K562 (cell line): ENCODE results near the gene ASPG. TPM values are rescaled to one million over a fixed set of nuclear protein-coding genes. Genes with fewer than 3 reads are reported as not detected.

Experiments used
- ATAC-seq: fragments of 200-7000 bp; cut with Tn5 transposase; 3 replicates; pipeline ENCODE4 v1.9.1; 2020; ENCODE audit warnings: moderate library complexity
- BruUV-seq: library from RNA; stranded (reverse); fragments of 400-500 nt; replicated peaks from 2 replicates; lab custom pipeline; 2021; lab: Mats Ljungman, UMichigan
- CTCF ChIA-PET: fragments of 300-600 bp; formaldehyde crosslinking; extraction: SDS; loops from one replicate; lab custom pipeline; 2021; ENCODE audit warnings: low intra/inter-chr PET ratio; lab: Yijun Ruan, JAX
- POLR2A ChIA-PET: fragments of 300-600, 350-650 bp; sonication (Branson Sonifier 250); formaldehyde crosslinking; extraction: SDS; loops from one replicate; lab custom pipeline; 2021; ENCODE audit warnings: antibody characterized with exemption, inconsistent platforms; lab: Yijun Ruan, JAX
- DNase-seq, 4 experiments: peaks; one replicate each; pipeline versions ENCODE4 v3.0.0 to v3.0.0-alpha.2; 2011 to 2018; ENCODE audit warnings: low spot score in 3 of 4, mixed read lengths in 3 of 4; ENCODE audit errors: extremely low read depth in 1 of 4
- FAIRE-seq: peaks from 2 replicates; lab custom pipeline; 2011; peaks lifted over from hg19 to GRCh38; lab: Jason Lieb, UNC
- H2AFZ ChIP-seq: 2 replicates; pipeline ENCODE4 v1.6.0; 2011; ENCODE audit warnings: low read depth, low read length, control low read depth, inconsistent platforms
- H3K27ac ChIP-seq: fragments of 200-600 bp; 3 replicates; pipeline ENCODE4 v1.8.0; 2011; ENCODE audit warnings: low read depth, mild to moderate bottlenecking, control low read depth, inconsistent platforms, low read length, moderate library complexity, mixed read lengths; ENCODE audit errors: extremely low read depth
- H3K27me3 ChIP-seq, 2 experiments: fragments of 300-600 bp in 1 of 2; 2 replicates in 1 of 2; 3 replicates in 1 of 2; pipeline versions ENCODE4 v1.6.0 to v1.8.0; 2011; ENCODE audit warnings: inconsistent platforms in 2 of 2, low read length in 2 of 2, mild to moderate bottlenecking in 1 of 2, mixed read lengths in 1 of 2, moderate library complexity in 1 of 2; ENCODE audit not compliant: control insufficient read depth in 2 of 2, insufficient read depth in 2 of 2
- H3K36me3 ChIP-seq: fragments of 300-600 bp; 3 replicates; pipeline ENCODE4 v1.8.0; 2011; ENCODE audit warnings: mild to moderate bottlenecking, low read length, inconsistent platforms; ENCODE audit not compliant: control insufficient read depth, insufficient read depth
- H3K4me1 ChIP-seq, 2 experiments: fragments of 200-600 bp in 1 of 2; replicated peaks in 1 of 2; 2 replicates in 1 of 2; 3 replicates in 1 of 2; pipeline versions ENCODE4 v1.5.1 to v1.8.0; 2011; ENCODE audit warnings: inconsistent platforms in 2 of 2, low read length in 2 of 2, mild to moderate bottlenecking in 1 of 2, mixed read lengths in 1 of 2, moderate library complexity in 1 of 2; ENCODE audit not compliant: control insufficient read depth in 2 of 2, insufficient read depth in 2 of 2
- H3K4me2 ChIP-seq: 2 replicates; pipeline ENCODE4 v1.6.1; 2011; ENCODE audit warnings: low read length, control low read depth, inconsistent platforms, mixed read lengths; ENCODE audit not compliant: insufficient read depth
- H3K4me3 ChIP-seq: fragments of 200-600 bp; sonication (generic), shearing (Covaris generic); 2 replicates; pipeline ENCODE4 v1.5.1; 2016; ENCODE audit warnings: control low read depth, inconsistent platforms
- H3K79me2 ChIP-seq: fragments of 200-600 bp; 3 replicates; pipeline ENCODE4 v1.8.0; 2011; ENCODE audit warnings: low read length, inconsistent platforms; ENCODE audit not compliant: control insufficient read depth, insufficient read depth
- H3K9ac ChIP-seq, 2 experiments: 2 replicates each; pipeline versions ENCODE4 v1.6.0 to v1.6.1; 2011; ENCODE audit warnings: low read depth in 2 of 2, low read length in 2 of 2, control low read depth in 1 of 2, inconsistent platforms in 1 of 2, mild to moderate bottlenecking in 1 of 2, mixed read lengths in 1 of 2; ENCODE audit not compliant: insufficient read depth in 1 of 2
- H3K9me1 ChIP-seq: one replicate; pipeline ENCODE4 v1.6.0; 2011; ENCODE audit warnings: inconsistent platforms, mild to moderate bottlenecking, low read length, moderate library complexity; ENCODE audit not compliant: control insufficient read depth, insufficient read depth
- H3K9me3 ChIP-seq: replicated peaks from 2 replicates; pipeline ENCODE4 v1.5.1; 2011; ENCODE audit warnings: low read depth, low read length, inconsistent platforms; ENCODE audit not compliant: control insufficient read depth, insufficient read depth
- H4K20me1 ChIP-seq: replicated peaks from 2 replicates; pipeline ENCODE4 v1.6.1; 2011; ENCODE audit warnings: low read length, inconsistent platforms, mixed read lengths; ENCODE audit not compliant: control insufficient read depth, insufficient read depth
- KDM4B ChIP-seq, 2 experiments: fragments of 450-650 bp in 1 of 2; sonication (generic) in 1 of 2; IDR thresholded peaks; 2 replicates each; pipeline ENCODE4 v1.6.1; 2016 to 2017; ENCODE audit warnings: borderline replicate concordance in 2 of 2, antibody characterized with exemption in 1 of 2, low read depth in 1 of 2, mild to moderate bottlenecking in 1 of 2
- NCOA2 ChIP-seq, 2 experiments: fragments of 450-650 bp; IDR thresholded peaks; 2 replicates each; pipeline ENCODE4 v1.6.1; 2018; ENCODE audit warnings: mild to moderate bottlenecking in 2 of 2, moderate library complexity in 1 of 2; ENCODE audit not compliant: partially characterized antibody in 2 of 2
- PATZ1 ChIP-seq: fragments of 250-450 bp; sonication (Bioruptor Pico); IDR thresholded peaks from 2 replicates; pipeline ENCODE4 v1.5.0; 2020; ENCODE audit warnings: mild to moderate bottlenecking, borderline replicate concordance
- RUNX1 ChIP-seq: sonication (generic); IDR thresholded peaks from 2 replicates; pipeline ENCODE4 v1.6.1; 2016; ENCODE audit warnings: antibody characterized with exemption, low read depth
- SPI1 ChIP-seq: IDR thresholded peaks from 2 replicates; pipeline ENCODE4 v1.6.1; 2011; ENCODE audit warnings: low read depth, low read length, control low read depth, borderline replicate concordance
- THAP12 ChIP-seq: fragments of 250-450 bp; sonication (Bioruptor Pico); IDR thresholded peaks from 2 replicates; pipeline ENCODE4 v1.9.0; 2021; ENCODE audit warnings: mild to moderate bottlenecking, inconsistent platforms
- USF1 ChIP-seq: sonication (generic); formaldehyde crosslinking; IDR thresholded peaks from 2 replicates; pipeline ENCODE4 v1.9.0; 2022; ENCODE audit warnings: mild to moderate bottlenecking, missing genetic modification reagents
- ZNF316 ChIP-seq: fragments of 450-650 bp; IDR thresholded peaks from 2 replicates; pipeline ENCODE4 v1.6.1; 2016
- ZNF398 ChIP-seq: fragments of 250-450 bp; sonication (Bioruptor Pico); IDR thresholded peaks from 2 replicates; pipeline ENCODE4 v1.8.0; 2021; ENCODE audit warnings: moderate library complexity, mild to moderate bottlenecking, inconsistent platforms
- WGBS: fragments of 100-300 bp; shearing (Covaris generic); methylation state at CpG from one replicate; pipeline ENCODE4 v1.1.6; 2016; ENCODE audit warnings: low coverage, mixed read lengths; ENCODE audit not compliant: insufficient coverage; ENCODE audit errors: missing lambda C conversion rate; 5-methylcytosine and 5-hydroxymethylcytosine counted together
- in situ Hi-C: fragments of 300-500 bp; cut with MboI; formaldehyde crosslinking; loops from 4 replicates; pipeline ENCODE4 v1.15.0; 2018; ENCODE audit warnings: inconsistent platforms, mixed read lengths
- intact Hi-C: fragments of 100-400 bp; cut with micrococcal nuclease; formaldehyde crosslinking; loops from 2 replicates; pipeline ENCODE4 v1.14.2; 2022
- polyA plus RNA-seq, 8 experiments: library from polyadenylated mRNA; depleted of rRNA in 4 of 8; stranded (reverse) in 5 of 8; unstranded in 3 of 8; fragments of >200 nt; fragmentation: Nextera tagmentation in 2 of 8; fragmentation: Illumina TruSeq in 1 of 8; extraction: Ambion mirVana in 2 of 8; extraction: Trizol in 1 of 8; gene quantifications; 2 replicates each; pipeline versions ENCODE4 v1.2.1 to v1.2.3, GENCODE V29; 2011 to 2014; ENCODE audit warnings: inconsistent platforms in 1 of 8, missing spikeins in 1 of 8
- total RNA-seq, 7 experiments: library from RNA; depleted of rRNA in 6 of 7; stranded (reverse); fragments of >200 nt in 6 of 7; fragmentation: Illumina TruSeq in 2 of 7; extraction: Trizol in 2 of 7; gene quantifications; 2 replicates each; pipeline versions ENCODE4 v1.2.1 to v1.2.3, GENCODE V29; 2011 to 2021; ENCODE audit warnings: low replicate concordance in 1 of 7

ASPG gene
- total and polyA plus RNA-seq, 9 of the 15 experiments (the other 6 are each of a cell fraction or from before 2014, with no cell fraction given): 0.18 TPM; not detected in 8

GRCh38 chr14:104113631-104114420 lies 28.3 kb downstream of the ASPG start:
- POLR2A ChIA-PET: no interaction called here
- no peak for ATAC-seq
- no peaks in the 10 kb centered on the region for H4K20me1 ChIP-seq
- in situ Hi-C loops: no loop called here
- H3K36me3 ChIP-seq: no peaks in the 10 kb centered on the region
- no peaks in the 10 kb centered on the region for H3K9me1 ChIP-seq
- no peaks in the 10 kb centered on the region for H3K9me3 ChIP-seq
- WGBS: 0% methylated on average over 10 of the region's 23 CpGs
- H3K4me3 ChIP-seq: no peak overlapping the region
- no peaks in the 10 kb centered on the region for H3K27me3 ChIP-seq
- H3K4me2 ChIP-seq: no peak overlapping the region
- no peaks in the 10 kb centered on the region for H3K79me2 ChIP-seq
- no peak for FAIRE-seq
- H3K9ac ChIP-seq: no peak overlapping the region
- BruUV-seq: no TSS peak
- DNase-seq: no peak
- CTCF ChIA-PET: no interaction called here
- H3K27ac ChIP-seq: no peak overlapping the region
- intact Hi-C loops: no loop called here
- H2AFZ ChIP-seq: no peak overlapping the region
- H3K4me1 ChIP-seq: no peaks in the 10 kb centered on the region; a peak in 2 of 5 replicates
- TF ChIP-seq ZNF316: no peak
- no peak for TF ChIP-seq KDM4B (IDR thresholded peaks at IDR 0.05; ENCODE audit: borderline replicate concordance in 2 of 2, low read depth in 1 of 2)
- TF ChIP-seq USF1 (CRISPR knock-in tag): no peak
- no peak for TF ChIP-seq NCOA2 (IDR thresholded peaks at IDR 0.05; ENCODE audit: partially characterized antibody in 2 of 2)
- TF ChIP-seq THAP12 (CRISPR knock-in tag): no peak
- TF ChIP-seq ZNF398: no peak
- TF ChIP-seq SPI1: no peak
- no peak for TF ChIP-seq PATZ1 (CRISPR knock-in tag)
- no peak for TF ChIP-seq RUNX1
